GM18951 (cell line): ENCODE measurements around the gene TSC2.

Source experiments
- POLR2A ChIP-seq: IDR thresholded peaks from 4 replicates; pipeline ENCODE4 v1.6.1; 2011; ENCODE audit warnings: mild to moderate bottlenecking; ENCODE audit not compliant: insufficient read length, insufficient read depth; ENCODE audit errors: extremely low read depth
- in situ Hi-C: fragments of 300-500 bp; cut with MboI; formaldehyde crosslinking; loops from one replicate; pipeline ENCODE4 v1.12.0; 2022; ENCODE audit warnings: low sequenced_read_pairs, mixed read lengths, inconsistent platforms; ENCODE audit not compliant: unreplicated experiment

Gene TSC2

GRCh38 chr16:2047330-2048115, at the start of gene TSC2, which contains the start of gene NTHL1:
TSC2 (plus strand) TSS chr16:2047985; CDS start chr16:2048616, 631 bp downstream.
NTHL1 (minus strand) TSS chr16:2047834; CDS start chr16:2047823, 11 bp downstream.
- peak; percentile 89 for TF ChIP-seq POLR2A
- in situ Hi-C loops = no loop called here

DNA sequence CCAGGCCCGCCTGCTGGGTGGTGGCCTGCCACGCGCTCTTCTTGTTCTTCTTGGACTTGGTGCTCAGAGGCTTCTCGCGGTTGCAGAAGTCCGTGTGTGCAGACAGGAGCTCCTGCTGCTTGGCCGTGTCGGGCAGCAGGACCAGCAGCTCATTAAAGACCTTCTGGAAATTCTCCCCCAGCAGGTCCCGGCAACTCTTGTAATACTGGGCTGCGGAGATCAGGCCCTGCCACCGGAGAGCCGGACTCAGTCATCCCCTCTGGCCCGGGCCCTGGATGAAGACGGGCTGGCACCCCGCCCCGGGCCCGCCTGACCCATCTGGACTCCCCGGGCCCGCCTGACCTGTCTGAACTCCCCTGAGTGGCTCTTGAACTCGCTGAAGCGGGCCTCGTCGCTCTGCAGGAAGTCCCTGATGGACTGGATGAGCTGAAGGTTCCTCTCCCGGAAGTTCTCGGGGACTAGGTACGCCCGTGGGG, 49.4 kb upstream of the TSC2 start:
- in situ Hi-C loops = no loop called here
- TF ChIP-seq POLR2A = no peak

DNA sequence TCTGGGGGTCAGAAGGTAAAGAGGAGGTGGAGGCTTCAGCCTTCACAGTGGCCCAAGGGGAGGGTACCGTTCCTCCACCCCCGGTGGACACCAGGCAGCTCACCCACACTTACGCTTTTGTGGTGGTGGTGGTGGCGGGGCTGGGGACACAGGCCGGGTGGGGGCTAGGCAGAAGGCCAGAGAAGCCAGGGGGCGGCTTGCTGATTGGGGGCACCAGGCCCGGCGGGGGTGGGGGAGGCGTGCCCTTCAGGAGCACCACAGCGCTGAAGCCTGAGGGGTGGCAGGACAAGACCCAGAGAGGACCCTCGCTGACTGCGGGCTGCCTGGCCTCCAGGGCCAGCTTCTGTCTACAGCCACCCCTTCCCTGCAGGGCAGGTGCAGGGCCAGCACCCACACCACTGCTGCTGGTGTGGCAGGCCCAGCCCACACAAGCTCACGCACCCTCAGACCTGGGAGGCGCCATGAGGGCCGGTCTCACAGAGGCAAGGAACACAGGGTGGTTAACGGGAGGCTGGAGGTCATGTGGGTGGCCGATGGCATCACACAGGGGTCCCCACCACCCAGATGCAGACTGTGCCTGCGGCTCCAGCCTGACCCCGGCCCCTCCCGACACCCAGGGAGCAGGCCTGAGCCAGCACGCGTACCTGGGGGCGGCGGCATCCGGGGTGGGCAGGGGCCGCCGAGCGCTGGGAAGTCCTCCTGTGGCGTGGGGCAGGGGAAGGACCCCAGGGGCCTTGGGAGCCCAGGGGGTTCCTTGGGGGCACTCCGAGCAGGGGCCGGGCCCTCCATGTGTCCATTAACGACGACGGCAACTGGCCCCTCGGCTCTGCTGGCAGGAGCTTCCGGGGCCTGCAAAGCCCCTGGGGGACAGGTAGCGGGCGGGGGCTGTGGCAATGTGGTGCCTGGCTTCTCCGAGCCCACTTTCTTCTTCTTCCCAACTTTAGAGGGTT, 48.7 kb upstream of the TSC2 start:
- in situ Hi-C loops = no loop called here
- no peak for TF ChIP-seq POLR2A

GRCh38 chr16:1999866-2000514, 47.8 kb upstream of the TSC2 start:
- no peak for TF ChIP-seq POLR2A
- in situ Hi-C loops = no loop called here

DNA sequence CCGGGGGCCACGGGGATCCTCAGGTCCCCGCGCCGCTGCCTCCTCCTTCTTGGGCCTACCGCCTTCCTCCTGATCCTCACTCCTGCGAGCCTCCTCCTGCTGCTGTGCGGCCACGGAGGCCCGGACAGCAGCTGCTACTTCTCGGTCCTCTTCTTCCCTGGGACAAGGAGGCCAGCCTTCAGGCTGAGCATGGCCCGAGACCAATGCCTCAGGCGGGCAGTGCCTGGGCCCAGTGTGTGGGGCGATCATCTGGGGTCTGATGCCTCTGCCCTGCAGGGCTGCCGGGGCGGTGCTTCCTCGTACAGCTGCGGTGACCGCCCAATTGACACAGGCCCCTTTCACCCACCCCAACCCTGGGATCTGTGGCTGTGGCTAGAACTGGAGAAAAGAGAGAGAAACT, 46.8 kb upstream of the TSC2 start:
- in situ Hi-C loops = no loop called here
- no peak for TF ChIP-seq POLR2A

GRCh38 chr16:2001456-2002355, 46.1 kb upstream of the TSC2 start:
- in situ Hi-C loops = no loop called here
- TF ChIP-seq POLR2A = no peak

GRCh38 chr16:2002406-2003230, 45.2 kb upstream of the TSC2 start:
- in situ Hi-C loops = no loop called here
- no peak for TF ChIP-seq POLR2A

GRCh38 chr16:2003231-2003826, 44.5 kb upstream of the TSC2 start:
- no peak for TF ChIP-seq POLR2A
- in situ Hi-C loops = no loop called here

GRCh38 chr16:2003827-2004641, 43.8 kb upstream of the TSC2 start:
- in situ Hi-C loops = no loop called here
- no peak for TF ChIP-seq POLR2A

DNA sequence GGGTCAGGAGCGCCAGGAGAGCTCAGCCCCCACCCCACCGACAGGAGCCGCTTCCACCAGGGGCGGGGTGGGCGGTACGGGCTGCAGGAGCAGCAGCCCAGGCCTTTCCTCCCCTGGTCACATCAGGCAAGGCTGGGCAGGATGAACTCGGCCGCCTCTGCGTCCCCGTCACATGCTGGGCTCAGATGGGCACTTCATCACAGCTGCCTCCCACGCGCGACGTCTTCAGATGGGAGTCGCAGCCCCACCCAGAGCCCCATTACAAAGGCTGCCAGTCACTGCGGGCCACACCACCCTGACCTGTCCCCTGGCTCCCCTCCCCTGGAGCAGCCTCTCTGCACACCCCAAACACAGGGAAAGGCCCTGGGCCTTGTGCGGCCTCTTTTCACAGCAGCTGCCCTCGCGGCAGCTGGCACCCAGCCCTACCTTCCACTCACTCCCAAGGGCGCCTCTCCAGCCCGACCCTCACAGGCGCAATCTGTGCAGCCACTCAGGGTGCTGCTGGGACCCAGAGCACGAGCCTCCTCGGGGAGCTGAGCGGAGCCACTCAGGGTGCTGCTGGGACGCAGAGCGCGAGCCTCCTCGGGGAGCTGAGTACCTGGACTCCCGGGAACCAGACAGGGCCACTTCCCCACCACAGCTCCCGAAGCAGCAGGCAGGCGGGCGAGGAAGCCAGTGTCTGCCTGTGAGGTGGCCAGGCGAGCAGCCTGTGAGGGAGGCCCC, 42.8 kb upstream of the TSC2 start:
- TF ChIP-seq POLR2A = no peak
- in situ Hi-C loops = no loop called here
